Measurements from ENCODE around the gene AAK1. TPM values are rescaled to one million over a fixed set of nuclear protein-coding genes. Genes with fewer than 3 reads are reported as not detected.
"Not testable (repeated sequence)": the region's sequence is repeated elsewhere in the genome, so short reads cannot be mapped to it uniquely, and the experiment has no call there.

AAK1 gene
- total and polyA plus RNA-seq, 4 experiments from 2014 or later = 27.6 to 225 (median 175) TPM

DNA sequence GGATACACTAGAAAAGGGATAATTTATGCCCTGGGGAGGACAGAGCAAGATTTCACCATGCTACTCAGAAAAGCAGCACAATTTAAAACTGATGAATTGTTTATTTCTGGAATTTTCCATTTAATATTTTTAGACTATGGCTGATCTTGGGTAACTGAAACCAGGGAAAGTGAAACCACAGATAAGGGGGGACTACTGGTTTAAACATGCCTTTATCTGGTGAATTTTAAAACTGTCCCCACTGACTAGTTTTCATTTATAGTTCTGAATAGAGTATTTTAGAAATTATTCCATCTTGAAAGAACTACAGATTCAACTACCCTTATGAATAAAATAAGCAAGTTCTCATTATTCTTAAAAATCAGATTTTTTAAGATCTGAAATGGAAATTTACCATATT lies 221.3 kb downstream of the AAK1 start:
- no peak overlapping the region for H3K4me3 Mint-ChIP-seq
- CTCF ChIA-PET (ENCODE audit: partially characterized antibody) = interaction anchor here (1.1 kb wide), 1 partner anchor 15 kb away, joined by 3 read pairs; the partner anchor contains the start of gene NFU1
- Histone ChIP-seq H3K9me3 (ENCODE audit: control insufficient read depth in 1 of 2, low read length in 2 of 2) (no peaks in the 10 kb centered on the region), H3K4me3 (ENCODE audit: low read length in 2 of 2) (no peak overlapping the region), H3K27me3 (ENCODE audit: insufficient read depth, low read length) (no peaks in the 10 kb centered on the region), H3K36me3 (ENCODE audit: insufficient read depth, low read length) (peaks cover 5% of the 10 kb centered on the region), H3K4me1 (ENCODE audit: insufficient read depth, low read length) (no peaks in the 10 kb centered on the region), H3K27ac (ENCODE audit: low read depth, low read length) (no peak overlapping the region)
- no peaks in the 10 kb centered on the region for H3K27me3 Mint-ChIP-seq
- peaks cover 8 to 34% of the 10 kb centered on the region in 2 donors for H3K36me3 Mint-ChIP-seq
- no peak for DNase-seq
- H3K27ac Mint-ChIP-seq = peak overlapping the region in 1 of 7 donors; percentile 29
- POLR2A ChIA-PET (ENCODE audit: partially characterized antibody) = no interaction called here
- no peaks in the 10 kb centered on the region for H3K9me3 Mint-ChIP-seq
- peaks cover 0 to 4% (median 2%) of the 10 kb centered on the region in 4 donors for H3K4me1 Mint-ChIP-seq
- intact Hi-C loops (cut with micrococcal nuclease) = no loop called here

DNA sequence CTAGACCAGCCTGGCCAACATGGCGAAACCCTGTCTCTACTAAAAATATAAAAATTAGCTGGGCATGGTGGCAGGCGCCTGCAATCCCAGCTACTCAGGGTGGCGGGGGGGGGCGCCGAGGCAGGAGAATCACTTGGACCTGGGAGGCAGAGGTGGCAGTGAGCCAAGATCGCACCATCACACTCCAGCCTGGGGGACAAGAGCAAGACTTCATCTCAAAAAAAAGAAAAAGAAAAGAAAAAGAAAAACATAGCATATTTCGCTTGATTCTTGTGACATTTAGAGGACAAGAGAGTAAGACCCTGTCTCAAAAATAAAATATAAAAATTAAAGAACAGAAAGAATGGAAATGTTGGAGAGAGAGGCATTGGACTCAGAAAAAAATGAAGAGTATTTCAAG lies 224.4 kb downstream of the AAK1 start:
- CTCF ChIA-PET (ENCODE audit: partially characterized antibody); H3K4me3 Mint-ChIP-seq; H3K4me1 ChIP-seq (ENCODE audit: insufficient read depth, low read length); H3K9me3 ChIP-seq (ENCODE audit: control insufficient read depth in 1 of 2, low read length in 2 of 2); H3K27ac Mint-ChIP-seq; H3K27ac ChIP-seq (ENCODE audit: low read depth, low read length); H3K27me3 Mint-ChIP-seq; H3K4me1 Mint-ChIP-seq; DNase-seq; H3K9me3 Mint-ChIP-seq; intact Hi-C loops (cut with micrococcal nuclease); H3K27me3 ChIP-seq (ENCODE audit: insufficient read depth, low read length); H3K36me3 ChIP-seq (ENCODE audit: insufficient read depth, low read length); H3K4me3 ChIP-seq (ENCODE audit: low read length in 2 of 2): not testable (repeated sequence)
- peaks cover 10 to 41% of the 10 kb centered on the region in 2 donors for H3K36me3 Mint-ChIP-seq
- POLR2A ChIA-PET (ENCODE audit: partially characterized antibody) = interaction anchor here (2.0 kb wide), 1 partner anchor 17 kb away, joined by 7 read pairs; the partner anchor contains the start of gene NFU1

- intact Hi-C loops (cut with micrococcal nuclease) = no loop called here
- Mint-ChIP-seq H3K27ac (no peak overlapping the region), H3K4me3 (no peak overlapping the region), H3K9me3 (no peaks in the 10 kb centered on the region), H3K27me3 (no peaks in the 10 kb centered on the region), H3K36me3 (peaks cover 10 to 45% of the 10 kb centered on the region in 2 donors), H3K4me1 (peaks cover 0 to 2% (median under 1%) of the 10 kb centered on the region in 4 donors)
- no peak for DNase-seq
- no peaks in the 10 kb centered on the region for H3K4me1 ChIP-seq (ENCODE audit: insufficient read depth, low read length)
- no peak overlapping the region for H3K27ac ChIP-seq (ENCODE audit: low read depth, low read length)
- H3K4me3 ChIP-seq (ENCODE audit: low read length in 2 of 2) = no peak overlapping the region
- no peaks in the 10 kb centered on the region for H3K27me3 ChIP-seq (ENCODE audit: insufficient read depth, low read length)
- ChIA-PET CTCF (ENCODE audit: partially characterized antibody) (no interaction called here), POLR2A (ENCODE audit: partially characterized antibody) (no interaction called here)
- no peaks in the 10 kb centered on the region for H3K9me3 ChIP-seq (ENCODE audit: control insufficient read depth in 1 of 2, low read length in 2 of 2)
- peaks cover 10% of the 10 kb centered on the region for H3K36me3 ChIP-seq (ENCODE audit: insufficient read depth, low read length)
These were observed 227.4 kb downstream of the AAK1 start for GRCh38 chr2:69416147-69416546.

Other genes with a start within 250 kb of the AAK1 start
- 10 to 100 TPM; 23.9 to 27.0 TPM for gene NFU1, start 206.3 kb downstream of the AAK1 start, total RNA-seq
- gene NFU1, start 206.3 kb downstream of the AAK1 start, polyA plus RNA-seq = 10 to 100 TPM; 65.4 to 96.1 TPM
- gene ANXA4, start 98.4 kb upstream of the AAK1 start, total RNA-seq = 10 to 100 TPM; 22.3 to 24.2 TPM
- 10 to 100 TPM; 27.5 to 30.8 TPM for gene ANXA4, start 98.4 kb upstream of the AAK1 start, polyA plus RNA-seq
- gene GMCL1, start 185.9 kb upstream of the AAK1 start, total RNA-seq = 10 to 100 TPM; 28.2 to 31.8 TPM
- gene GMCL1, start 185.9 kb upstream of the AAK1 start, polyA plus RNA-seq = 10 to 100 TPM; 27.7 to 37.8 TPM